NOMO-1 (cell line): Measurements from ENCODE around the gene ZFAND6.

Experiments used
- DNase-seq, 2 experiments: peaks; one replicate each; lab custom pipeline; 2025; ENCODE audit not compliant: unreplicated experiment in 2 of 2; lab: John Stamatoyannopoulos, UW

ZFAND6 gene

GRCh38 chr15:80184554-80184953 lies 125.1 kb downstream of the ZFAND6 start:
- no peak for DNase-seq

DNA sequence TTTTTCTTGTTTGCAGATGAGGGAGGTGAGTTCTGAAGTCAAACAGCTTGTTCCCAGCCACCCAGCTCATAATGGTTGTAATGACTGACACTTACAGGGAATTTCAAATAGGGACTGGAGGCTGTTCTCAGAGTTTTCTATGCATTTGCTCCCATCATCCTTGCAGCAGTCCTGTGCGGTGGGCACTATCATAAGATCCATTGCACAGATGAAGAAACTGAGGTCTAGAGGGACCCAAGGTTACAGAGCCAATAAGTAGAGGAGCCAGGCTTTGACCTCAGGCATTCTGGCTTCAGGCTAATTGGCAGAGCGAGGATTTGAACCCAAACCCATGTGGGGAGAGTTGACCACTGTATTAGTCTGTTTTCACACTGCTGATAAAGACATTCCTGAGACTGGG lies 125.7 kb downstream of the ZFAND6 start:
- no peak for DNase-seq

DNA sequence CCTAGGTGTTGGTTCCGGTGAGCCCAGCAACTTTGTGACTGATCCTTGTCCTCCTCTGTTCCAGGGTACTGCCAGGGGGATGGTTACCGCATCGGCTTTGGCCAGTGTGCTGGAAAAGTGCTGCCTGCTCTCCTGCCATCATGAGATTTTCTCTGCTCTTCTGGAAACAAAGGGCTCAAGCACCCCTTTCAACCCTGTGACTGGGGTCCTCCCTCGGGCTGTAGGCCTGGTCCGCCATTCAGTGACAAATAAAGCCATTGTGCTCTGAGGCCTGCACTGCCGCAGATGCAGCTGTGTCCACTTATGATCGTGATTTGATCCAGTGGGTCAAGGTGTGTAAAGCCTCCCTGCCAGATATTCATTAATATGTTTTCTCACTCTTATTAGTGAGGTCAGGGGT lies 126.6 kb downstream of the ZFAND6 start:
- no peak for DNase-seq

DNA sequence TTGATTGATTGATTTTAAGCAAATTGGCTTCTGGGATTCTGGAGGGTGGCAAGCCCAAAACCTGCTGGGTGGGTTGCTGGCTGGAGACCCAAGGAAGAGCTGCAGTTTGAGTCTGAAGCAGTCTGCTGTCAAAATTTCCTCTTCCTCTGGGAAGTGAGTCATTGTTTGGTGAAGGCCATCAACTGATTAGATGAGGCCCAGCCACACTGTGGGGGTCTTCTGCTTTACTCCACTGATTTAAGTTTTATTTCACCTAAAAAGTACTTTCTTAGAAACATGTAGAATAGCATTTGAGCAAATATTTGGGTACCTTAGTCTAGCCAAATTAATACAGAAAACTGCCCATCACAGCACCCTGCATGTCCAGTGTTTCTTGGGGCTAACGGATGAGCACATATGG lies 127.1 kb downstream of the ZFAND6 start:
- DNase-seq = no peak
